GM10248 (cell line): ENCODE measurements around the gene SREBF2.

Experiments used
- CTCF ChIA-PET: fragments of 300-600 bp; sonication (Branson Sonifier 250); formaldehyde crosslinking; extraction: SDS; loops from one replicate; lab custom pipeline; 2021; ENCODE audit warnings: antibody characterized with exemption; lab: Yijun Ruan, JAX
- POLR2A ChIA-PET: fragments of 350-650 bp; sonication (Branson Sonifier 250); formaldehyde crosslinking; extraction: SDS; loops from one replicate; lab custom pipeline; 2020; ENCODE audit warnings: antibody characterized with exemption; lab: Yijun Ruan, JAX
- DNase-seq: peaks from one replicate; pipeline ENCODE4 v3.0.0; 2012; ENCODE audit errors: extremely low spot score
- TF ChIP-seq, protein P1 (sequence below): IDR thresholded peaks from 2 replicates; pipeline ENCODE4 v1.5.1; 2012; ENCODE audit warnings: mild to moderate bottlenecking, low read depth; ENCODE audit errors: extremely low read depth, missing control alignments, control extremely low read depth

The SREBF2 gene

DNA sequence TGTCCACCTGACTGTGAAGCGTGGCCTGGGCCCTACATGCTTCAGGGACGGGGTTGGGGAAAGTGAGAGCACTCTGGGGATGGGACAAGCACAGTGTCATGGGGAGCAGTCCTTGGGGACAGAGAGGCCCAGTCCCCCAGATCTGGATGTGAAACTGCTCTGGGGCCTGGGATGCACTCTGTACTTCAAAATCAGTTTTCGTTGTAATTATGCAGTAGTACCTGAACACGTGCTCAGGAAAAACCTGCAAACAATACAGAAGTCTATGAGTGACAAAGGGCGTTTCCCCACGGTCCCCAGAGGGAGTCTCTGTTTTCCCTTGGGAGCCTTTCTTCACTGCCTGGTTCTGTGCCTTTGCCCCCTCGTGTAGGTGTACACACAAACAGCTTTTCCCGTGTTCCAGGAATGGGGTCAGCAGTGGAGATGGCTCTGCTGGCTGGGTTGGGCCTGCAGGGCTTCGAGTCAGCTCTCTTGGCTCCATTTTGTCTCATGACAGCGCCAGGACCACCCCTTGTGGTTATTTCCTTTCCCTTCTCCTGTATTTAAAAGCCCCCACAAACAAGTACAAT is 98.9 kb downstream of the SREBF2 start:
- POLR2A ChIA-PET = interaction anchor here (0.6 kb wide), 1 partner anchor 506 kb away, joined by 3 read pairs; no protein-coding TSS in a partner anchor
- TF ChIP-seq, protein P1, sequence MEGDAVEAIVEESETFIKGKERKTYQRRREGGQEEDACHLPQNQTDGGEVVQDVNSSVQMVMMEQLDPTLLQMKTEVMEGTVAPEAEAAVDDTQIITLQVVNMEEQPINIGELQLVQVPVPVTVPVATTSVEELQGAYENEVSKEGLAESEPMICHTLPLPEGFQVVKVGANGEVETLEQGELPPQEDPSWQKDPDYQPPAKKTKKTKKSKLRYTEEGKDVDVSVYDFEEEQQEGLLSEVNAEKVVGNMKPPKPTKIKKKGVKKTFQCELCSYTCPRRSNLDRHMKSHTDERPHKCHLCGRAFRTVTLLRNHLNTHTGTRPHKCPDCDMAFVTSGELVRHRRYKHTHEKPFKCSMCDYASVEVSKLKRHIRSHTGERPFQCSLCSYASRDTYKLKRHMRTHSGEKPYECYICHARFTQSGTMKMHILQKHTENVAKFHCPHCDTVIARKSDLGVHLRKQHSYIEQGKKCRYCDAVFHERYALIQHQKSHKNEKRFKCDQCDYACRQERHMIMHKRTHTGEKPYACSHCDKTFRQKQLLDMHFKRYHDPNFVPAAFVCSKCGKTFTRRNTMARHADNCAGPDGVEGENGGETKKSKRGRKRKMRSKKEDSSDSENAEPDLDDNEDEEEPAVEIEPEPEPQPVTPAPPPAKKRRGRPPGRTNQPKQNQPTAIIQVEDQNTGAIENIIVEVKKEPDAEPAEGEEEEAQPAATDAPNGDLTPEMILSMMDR = no peak
- DNase-seq = no peak
- CTCF ChIA-PET = interaction anchor here (0.6 to 1.3 kb wide), 2 partner anchors 9 kb away, joined by 4 to 7 read pairs; no protein-coding TSS in a partner anchor

DNA sequence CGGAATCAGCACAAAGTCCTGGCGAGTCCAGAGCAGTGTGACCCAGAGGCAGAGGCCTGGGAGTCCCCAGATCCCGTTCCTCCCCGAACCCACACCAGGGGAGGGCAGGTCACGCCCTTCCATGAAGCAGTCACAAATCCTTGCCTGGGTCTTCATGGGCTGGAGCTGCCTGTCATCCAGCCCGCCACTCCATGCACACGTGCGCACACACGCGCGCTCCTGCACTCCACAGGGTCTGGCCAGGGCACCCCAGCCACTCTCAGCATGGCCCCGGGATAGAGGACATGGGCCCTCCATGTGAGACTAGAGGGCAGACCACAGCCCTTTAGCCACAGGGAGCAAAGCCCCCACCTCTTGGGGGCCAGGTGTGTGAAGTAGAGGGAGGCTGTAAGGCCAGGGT is 99.4 kb downstream of the SREBF2 start:
- DNase-seq = no peak
- POLR2A ChIA-PET = no interaction called here
- CTCF ChIA-PET = interaction anchor here (0.6 kb wide), 1 partner anchor 8 kb away, joined by 4 read pairs; no protein-coding TSS in a partner anchor

DNA sequence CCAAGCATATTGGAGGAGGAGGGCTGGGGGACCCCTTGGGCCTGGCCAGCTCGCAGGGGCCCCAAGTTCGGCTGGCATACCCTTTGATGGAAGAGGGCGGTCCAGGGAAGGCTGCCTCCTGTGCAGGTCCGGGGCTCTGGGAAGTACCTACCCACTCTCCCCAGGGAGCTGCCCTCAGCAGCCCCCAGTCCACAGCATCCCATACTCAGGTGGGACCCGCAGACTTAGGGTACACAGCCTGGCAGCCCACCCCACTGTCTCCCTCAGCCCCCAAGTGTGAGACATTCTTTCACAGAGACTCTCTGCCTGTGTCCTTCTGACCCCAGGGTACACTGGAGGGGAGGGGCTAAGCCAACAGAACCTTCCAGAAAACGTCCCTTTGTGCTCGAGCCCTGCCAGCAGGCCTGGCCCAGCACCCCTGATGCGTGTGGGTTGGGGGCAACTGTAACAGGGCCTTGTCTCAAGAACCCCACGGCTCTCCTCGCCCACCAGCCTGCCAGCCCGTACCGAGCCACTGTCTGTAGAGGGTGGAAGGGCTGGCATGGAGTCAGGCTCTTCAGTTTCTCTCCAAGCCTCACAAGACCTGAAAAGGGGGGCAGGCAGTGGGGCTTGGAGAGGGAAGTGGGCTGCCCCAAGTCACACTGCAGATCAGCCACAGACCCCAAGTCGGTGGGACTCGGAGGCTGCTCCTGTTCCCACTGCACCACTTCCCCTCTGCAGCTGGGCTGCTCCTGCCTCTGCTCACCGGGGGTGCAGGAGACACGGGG is 100.7 kb downstream of the SREBF2 start:
- TF ChIP-seq, protein P1 = no peak
- POLR2A ChIA-PET = no interaction called here
- no peak for DNase-seq
- CTCF ChIA-PET = interaction anchor here (8.8 kb wide), 1 partner anchor 9 kb away, joined by 229 read pairs; the partner anchor contains the start of gene TNFRSF13C

More for the DNA sequence above, 99.4 kb downstream of the SREBF2 start:
- TF ChIP-seq, protein P1 = no peak

DNA sequence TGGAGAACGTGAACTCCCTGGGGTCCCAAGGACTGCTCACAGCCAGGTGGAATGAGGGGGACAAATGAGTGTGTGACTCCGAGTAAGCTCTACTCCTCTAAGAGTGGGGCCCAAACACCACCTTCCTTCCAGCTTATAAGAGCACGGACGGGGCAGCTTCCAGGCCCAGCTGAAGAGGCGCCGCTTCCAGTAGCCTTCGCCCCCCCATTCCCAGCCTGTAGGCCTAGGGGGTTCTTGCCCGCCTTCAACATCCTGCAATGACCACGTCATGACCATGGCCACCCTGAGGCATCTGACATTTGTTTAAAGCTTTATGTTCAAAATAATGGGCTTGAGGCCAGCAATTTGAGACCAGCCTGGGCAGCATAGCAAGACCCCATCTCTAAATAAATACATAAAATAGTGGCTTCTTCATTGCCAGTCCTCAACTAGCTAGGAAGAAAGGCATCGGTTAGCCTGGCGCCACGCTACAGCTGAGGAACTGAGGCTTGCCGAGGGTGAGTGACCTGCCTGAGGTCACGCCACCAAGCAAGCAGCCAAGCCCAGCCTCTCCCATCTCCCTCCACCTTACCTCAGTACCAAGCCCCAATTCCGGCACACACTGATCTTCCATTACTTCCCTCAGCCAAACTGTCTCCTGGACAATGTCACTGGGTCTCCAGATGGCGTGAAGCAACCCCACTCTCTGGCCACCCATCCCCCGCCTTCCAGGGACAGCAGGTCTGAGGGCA is 101.5 kb downstream of the SREBF2 start:
- ChIA-PET POLR2A (interaction anchor here (7.6 kb wide), 1 partner anchor 9 kb away, joined by 118 read pairs; the partner anchor contains the start of gene TNFRSF13C), CTCF (interaction anchor here (8.8 kb wide), 1 partner anchor 10 kb away, joined by 229 read pairs; the partner anchor contains the start of gene TNFRSF13C)
- TF ChIP-seq, protein P1 = no peak
- DNase-seq = no peak

DNA sequence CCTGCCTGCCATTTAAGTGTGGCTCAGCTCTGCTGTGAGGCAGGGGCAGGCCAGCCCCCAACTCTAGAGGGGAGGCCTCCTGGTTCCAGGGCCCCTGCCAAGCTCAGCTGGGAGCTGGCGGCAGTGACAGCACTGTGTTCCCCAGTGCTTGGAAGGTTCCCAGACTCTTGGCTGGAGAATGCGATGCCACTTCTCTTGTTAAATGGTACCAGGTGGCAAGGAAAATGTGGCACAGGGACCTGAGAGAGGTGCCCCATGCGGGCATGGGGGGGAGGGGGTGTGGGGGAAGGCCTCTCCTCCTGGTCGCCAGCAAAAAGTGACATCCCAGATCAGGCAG is 102.1 kb downstream of the SREBF2 start:
- no peak for DNase-seq
- CTCF ChIA-PET = interaction anchor here (8.8 kb wide), 1 partner anchor 11 kb away, joined by 229 read pairs; the partner anchor contains the start of gene TNFRSF13C
- POLR2A ChIA-PET = interaction anchor here (0.5 to 7.6 kb wide), 2 partner anchors 9 to 22 kb away, joined by 4 to 118 read pairs; partner anchors contain the start of gene TNFRSF13C
- TF ChIP-seq, protein P1 = no peak

DNA sequence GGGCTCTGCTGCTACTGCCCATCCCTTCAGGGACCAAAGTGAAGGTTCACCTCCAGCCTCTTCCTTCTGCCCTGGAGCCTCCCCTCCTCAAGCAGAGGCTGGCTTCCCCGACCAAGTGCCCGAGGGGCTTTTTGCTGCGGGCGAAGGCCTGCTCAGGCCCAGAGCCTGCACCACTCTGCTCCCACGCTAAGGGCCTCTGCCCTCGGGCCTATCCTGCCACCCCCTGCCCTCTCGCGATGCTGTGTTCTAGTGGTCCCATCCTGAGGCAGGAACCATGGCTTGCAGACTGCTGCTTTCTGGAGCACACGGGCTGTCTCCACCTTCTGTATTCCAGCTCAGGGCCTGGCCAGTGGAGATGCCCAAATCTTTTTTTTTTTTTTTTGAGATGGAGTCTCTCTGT is 102.6 kb downstream of the SREBF2 start:
- ChIA-PET POLR2A (interaction anchor here (0.5 to 7.6 kb wide), 6 partner anchors 10 to 135 kb away, joined by 3 to 118 read pairs (median 6); partner anchors contain the start of genes CCDC134, CENPM and TNFRSF13C), CTCF (interaction anchor here (1.1 to 8.8 kb wide), 5 partner anchors 11 to 508 kb away, joined by 3 to 229 read pairs (median 4); partner anchors contain the start of genes CCDC134 and TNFRSF13C)
- DNase-seq = no peak
- TF ChIP-seq, protein P1 = no peak
